HepG2 (cell line): ENCODE data around the gene MTHFSD. TPM values are rescaled to one million over a fixed set of nuclear protein-coding genes. Genes with fewer than 3 reads are reported as not detected.

Experiments used
- ATAC-seq: fragments of 200-7000 bp; cut with Tn5 transposase; 3 replicates; pipeline ENCODE4 v1.9.1; 2020; ENCODE audit warnings: mild to moderate bottlenecking, moderate library complexity
- BruUV-seq: library from RNA; stranded (reverse); fragments of 400-500 nt; replicated peaks from 2 replicates; lab custom pipeline; 2021; lab: Mats Ljungman, UMichigan
- CTCF ChIA-PET: fragments of 300-600 bp; formaldehyde crosslinking; extraction: SDS; loops from one replicate; lab custom pipeline; 2021; ENCODE audit warnings: low total read pairs, inconsistent platforms, low intra/inter-chr PET ratio; lab: Yijun Ruan, JAX
- POLR2A ChIA-PET: fragments of 350-600 bp; sonication (Branson Sonifier 250); formaldehyde crosslinking; loops from one replicate; lab custom pipeline; 2020; ENCODE audit warnings: antibody characterized with exemption, inconsistent platforms; lab: Yijun Ruan, JAX
- DNase-seq: peaks from one replicate; pipeline ENCODE4 v3.0.0-alpha.2; 2015; ENCODE audit warnings: low spot score
- FAIRE-seq: peaks from 3 replicates; lab custom pipeline; 2011; peaks lifted over from hg19 to GRCh38; lab: Jason Lieb, UNC
- H2AFZ ChIP-seq: one replicate; pipeline ENCODE4 v1.6.1; 2011; ENCODE audit warnings: low read length, inconsistent platforms
- H3K27ac ChIP-seq: fragments of 300-600 bp; 3 replicates; pipeline ENCODE4 v1.8.0; 2011; ENCODE audit warnings: mixed run types, mild to moderate bottlenecking, mixed read lengths, low read length, inconsistent platforms; ENCODE audit not compliant: insufficient read depth; ENCODE audit errors: extremely low read length
- H3K27me3 ChIP-seq, 2 experiments: fragments of 200-600 bp in 1 of 2; 2 replicates in 1 of 2; 3 replicates in 1 of 2; pipeline versions ENCODE4 v1.6.0 to v1.8.0; 2011; ENCODE audit warnings: low read length in 2 of 2, mild to moderate bottlenecking in 2 of 2, moderate library complexity in 2 of 2, inconsistent platforms in 1 of 2; ENCODE audit not compliant: insufficient read depth in 2 of 2, control insufficient read depth in 1 of 2
- H3K36me3 ChIP-seq, 2 experiments: fragments of 200-600 bp in 1 of 2; replicated peaks in 1 of 2; 2 replicates in 1 of 2; 3 replicates in 1 of 2; pipeline versions ENCODE4 v1.5.1 to v1.8.0; 2011; ENCODE audit warnings: low read length in 2 of 2, inconsistent platforms in 1 of 2; ENCODE audit not compliant: insufficient read depth in 2 of 2, control insufficient read depth in 1 of 2
- H3K4me1 ChIP-seq: 2 replicates; pipeline ENCODE4 v1.5.1; 2012; ENCODE audit warnings: low read length, inconsistent platforms; ENCODE audit not compliant: insufficient read depth
- H3K4me2 ChIP-seq: 2 replicates; pipeline ENCODE4 v1.6.0; 2011; ENCODE audit warnings: low read depth, low read length, inconsistent platforms
- H3K4me3 ChIP-seq, 3 experiments: fragments of 200-600 bp in 1 of 3; sonication (generic), shearing (Covaris generic) in 1 of 3; replicated peaks in 1 of 3; 2 replicates each; pipeline ENCODE4 v1.5.1; 2011 to 2016; ENCODE audit warnings: low read length in 3 of 3, inconsistent platforms in 2 of 3, low read depth in 2 of 3, mild to moderate bottlenecking in 2 of 3, control low read depth in 1 of 3, mixed read lengths in 1 of 3; ENCODE audit not compliant: insufficient read depth in 1 of 3
- H3K79me2 ChIP-seq: one replicate; pipeline ENCODE4 v1.6.1; 2011; ENCODE audit warnings: low read length, inconsistent platforms; ENCODE audit not compliant: insufficient read depth
- H3K9ac ChIP-seq: 2 replicates; pipeline ENCODE4 v1.6.0; 2011; ENCODE audit warnings: mild to moderate bottlenecking, low read depth, low read length, inconsistent platforms; ENCODE audit not compliant: insufficient read depth
- H3K9me3 ChIP-seq: 2 replicates; pipeline ENCODE4 v1.5.1; 2012; ENCODE audit warnings: mild to moderate bottlenecking, low read length
- H4K20me1 ChIP-seq: 2 replicates; pipeline ENCODE4 v1.6.0; 2011; ENCODE audit warnings: inconsistent platforms, mild to moderate bottlenecking, low read length, moderate library complexity; ENCODE audit not compliant: insufficient read depth
- ARHGAP35 ChIP-seq: sonication (generic); formaldehyde crosslinking; IDR thresholded peaks from 2 replicates; pipeline ENCODE4 v1.9.0; 2022; ENCODE audit warnings: mild to moderate bottlenecking, inconsistent platforms, moderate library complexity, missing genetic modification reagents, borderline replicate concordance
- HNRNPK ChIP-seq: fragments of 200-400 bp; formaldehyde crosslinking; IDR thresholded peaks from 2 replicates; pipeline ENCODE4 v1.6.1; 2018; ENCODE audit warnings: low read length, low read depth, moderate library complexity, mild to moderate bottlenecking; ENCODE audit not compliant: poor library complexity, severe bottlenecking
- NAIF1 ChIP-seq: sonication (generic); formaldehyde crosslinking; IDR thresholded peaks from 2 replicates; pipeline ENCODE4 v1.5.0; 2020; ENCODE audit warnings: mild to moderate bottlenecking, missing genetic modification reagents, borderline replicate concordance
- NFE2 ChIP-seq: sonication (generic); formaldehyde crosslinking; IDR thresholded peaks from 2 replicates; pipeline ENCODE4 v1.4.0; 2020; ENCODE audit warnings: missing genetic modification reagents
- POLR2AphosphoS5 ChIP-seq: IDR thresholded peaks from 2 replicates; pipeline ENCODE4 v1.6.1; 2012; ENCODE audit warnings: low read depth, low read length
- PRPF4 ChIP-seq: fragments of 200-400 bp; formaldehyde crosslinking; IDR thresholded peaks from 2 replicates; pipeline ENCODE4 v1.6.1; 2016; ENCODE audit warnings: low read length, low read depth; ENCODE audit not compliant: poor library complexity, severe bottlenecking
- TFDP2 ChIP-seq: sonication (generic); formaldehyde crosslinking; IDR thresholded peaks from 2 replicates; pipeline ENCODE4 v1.4.0; 2020; ENCODE audit warnings: missing genetic modification reagents
- ZBTB46 ChIP-seq: sonication (generic); formaldehyde crosslinking; IDR thresholded peaks from 2 replicates; pipeline ENCODE4 v1.4.0; 2020; ENCODE audit warnings: mild to moderate bottlenecking, missing genetic modification reagents, borderline replicate concordance
- ZNF331 ChIP-seq: sonication (generic); formaldehyde crosslinking; IDR thresholded peaks from 2 replicates; pipeline ENCODE4 v1.4.0; 2020; ENCODE audit warnings: missing genetic modification reagents
- ZNF546 ChIP-seq: sonication (generic); formaldehyde crosslinking; conservative IDR thresholded peaks from 2 replicates; pipeline ENCODE4 v1.8.1; 2023; ENCODE audit warnings: mild to moderate bottlenecking, missing genetic modification reagents
- ZNF619 ChIP-seq: sonication (generic); formaldehyde crosslinking; IDR thresholded peaks from 2 replicates; pipeline ENCODE4 v1.4.0; 2020; ENCODE audit warnings: mild to moderate bottlenecking, missing genetic modification reagents
- WGBS: methylation state at CpG from one replicate; pipeline ENCODE4 v1.1.6; 2017; ENCODE audit warnings: low lambda C conversion rate; 5-methylcytosine and 5-hydroxymethylcytosine counted together
- in situ Hi-C: cut with HindIII; loops from 2 replicates; pipeline ENCODE4 v1.10.0; 2017; ENCODE audit warnings: low pct_unique_long_range_greater_than_20kb; ENCODE audit not compliant: extremely low pct_ligation_motif_present
- intact Hi-C: fragments of 100-400 bp; cut with micrococcal nuclease; formaldehyde crosslinking; loops from one replicate; pipeline ENCODE4 v1.10.0; 2022; ENCODE audit not compliant: unreplicated experiment
- polyA plus RNA-seq, 8 experiments: library from polyadenylated mRNA; depleted of rRNA in 3 of 8; stranded (reverse) in 7 of 8; unstranded in 1 of 8; fragments of >200 nt; fragmentation: Illumina TruSeq in 4 of 8; extraction: Trizol in 4 of 8; gene quantifications; 2 replicates each; pipeline versions ENCODE4 v1.2.1 to v1.2.3, GENCODE V29; 2011 to 2016; ENCODE audit warnings: low read depth in 4 of 8, missing spikeins in 1 of 8, mixed read lengths in 1 of 8; ENCODE audit not compliant: insufficient read depth in 1 of 8
- total RNA-seq, 5 experiments: library from RNA; depleted of rRNA; stranded (reverse); fragments of >200 nt; fragmentation: Illumina TruSeq; extraction: Trizol; gene quantifications; 2 replicates each; pipeline ENCODE4 v1.2.3, GENCODE V29; 2016; ENCODE audit warnings: low read depth in 1 of 5
- TF ChIP-seq, protein P1 (sequence below): sonication (generic); formaldehyde crosslinking; IDR thresholded peaks from 2 replicates; pipeline ENCODE4 v1.4.0; 2020; ENCODE audit warnings: mild to moderate bottlenecking, low read depth, missing genetic modification reagents
- TF ChIP-seq, protein P2 (sequence below), 2 experiments: sonication (generic) in 1 of 2; formaldehyde crosslinking in 1 of 2; IDR thresholded peaks; 2 replicates each; pipeline versions ENCODE4 v1.4.0 to v1.6.1; 2018 to 2020; ENCODE audit warnings: missing genetic modification reagents in 2 of 2, borderline replicate concordance in 1 of 2, low read depth in 1 of 2, mild to moderate bottlenecking in 1 of 2, missing biosample characterization in 1 of 2

The MTHFSD gene
- total and polyA plus RNA-seq, 2 of the 13 experiments (the other 11 are each of a cell fraction or from before 2014, with no cell fraction given): 14.2 to 16.3 TPM

- no peak overlapping the region for H2AFZ ChIP-seq
- H3K79me2 ChIP-seq: no peaks in the 10 kb centered on the region
- in situ Hi-C loops: no loop called here
- no peak overlapping the region for H3K9ac ChIP-seq
- no peaks in the 10 kb centered on the region for H3K4me1 ChIP-seq
- no peak overlapping the region for H3K27ac ChIP-seq
- H3K4me3 ChIP-seq: no peak overlapping the region
- DNase-seq (no peak), FAIRE-seq (no peak), ATAC-seq (no peak)
- no peaks in the 10 kb centered on the region for H3K9me3 ChIP-seq
- no peak overlapping the region for H3K4me2 ChIP-seq
- no peaks in the 10 kb centered on the region; the same call in 1 of the 2 replicates for H4K20me1 ChIP-seq
- 8% methylated on average over 11 of the region's 13 CpGs for WGBS
- H3K36me3 ChIP-seq: no peaks in the 10 kb centered on the region
- BruUV-seq: no TSS peak
- TF ChIP-seq, protein P1, sequence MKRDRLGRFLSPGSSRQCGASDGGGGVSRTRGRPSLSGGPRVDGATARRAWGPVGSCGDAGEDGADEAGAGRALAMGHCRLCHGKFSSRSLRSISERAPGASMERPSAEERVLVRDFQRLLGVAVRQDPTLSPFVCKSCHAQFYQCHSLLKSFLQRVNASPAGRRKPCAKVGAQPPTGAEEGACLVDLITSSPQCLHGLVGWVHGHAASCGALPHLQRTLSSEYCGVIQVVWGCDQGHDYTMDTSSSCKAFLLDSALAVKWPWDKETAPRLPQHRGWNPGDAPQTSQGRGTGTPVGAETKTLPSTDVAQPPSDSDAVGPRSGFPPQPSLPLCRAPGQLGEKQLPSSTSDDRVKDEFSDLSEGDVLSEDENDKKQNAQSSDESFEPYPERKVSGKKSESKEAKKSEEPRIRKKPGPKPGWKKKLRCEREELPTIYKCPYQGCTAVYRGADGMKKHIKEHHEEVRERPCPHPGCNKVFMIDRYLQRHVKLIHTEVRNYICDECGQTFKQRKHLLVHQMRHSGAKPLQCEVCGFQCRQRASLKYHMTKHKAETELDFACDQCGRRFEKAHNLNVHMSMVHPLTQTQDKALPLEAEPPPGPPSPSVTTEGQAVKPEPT (CRISPR knock-in tag): no peak
- TF ChIP-seq ZNF546 (CRISPR knock-in tag) (no peak), TFDP2 (CRISPR knock-in tag) (no peak), NFE2 (CRISPR knock-in tag) (no peak), ARHGAP35 (CRISPR knock-in tag) (no peak), PRPF4 (no peak), NAIF1 (CRISPR knock-in tag) (no peak), ZNF331 (CRISPR knock-in tag) (no peak), ZBTB46 (CRISPR knock-in tag) (no peak), POLR2AphosphoS5 (no peak), HNRNPK (no peak), ZNF619 (no peak)
- TF ChIP-seq, protein P2, sequence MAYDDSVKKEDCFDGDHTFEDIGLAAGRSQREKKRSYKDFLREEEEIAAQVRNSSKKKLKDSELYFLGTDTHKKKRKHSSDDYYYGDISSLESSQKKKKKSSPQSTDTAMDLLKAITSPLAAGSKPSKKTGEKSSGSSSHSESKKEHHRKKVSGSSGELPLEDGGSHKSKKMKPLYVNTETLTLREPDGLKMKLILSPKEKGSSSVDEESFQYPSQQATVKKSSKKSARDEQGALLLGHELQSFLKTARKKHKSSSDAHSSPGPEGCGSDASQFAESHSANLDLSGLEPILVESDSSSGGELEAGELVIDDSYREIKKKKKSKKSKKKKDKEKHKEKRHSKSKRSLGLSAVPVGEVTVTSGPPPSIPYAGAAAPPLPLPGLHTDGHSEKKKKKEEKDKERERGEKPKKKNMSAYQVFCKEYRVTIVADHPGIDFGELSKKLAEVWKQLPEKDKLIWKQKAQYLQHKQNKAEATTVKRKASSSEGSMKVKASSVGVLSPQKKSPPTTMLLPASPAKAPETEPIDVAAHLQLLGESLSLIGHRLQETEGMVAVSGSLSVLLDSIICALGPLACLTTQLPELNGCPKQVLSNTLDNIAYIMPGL (CRISPR knock-in tag; IDR thresholded peaks at IDR 0.05; ENCODE audit: borderline replicate concordance in 1 of 2, low read depth in 1 of 2): no peak
- intact Hi-C loops: no loop called here
- H3K27me3 ChIP-seq: peaks cover 12 to 82% of the 10 kb centered on the region in 2 experiments
- POLR2A ChIA-PET: no interaction called here
- CTCF ChIA-PET: no interaction called here
Observed at GRCh38 chr16:86490859-86491639, 64.0 kb downstream of the MTHFSD start.
